Psoas muscle (tissue), 8 donors: Measurements from ENCODE around the gene LEFTY1. TPM values are rescaled to one million over a fixed set of nuclear protein-coding genes. Genes with fewer than 3 reads are reported as not detected.

Source experiments
- ATAC-seq, 4 donors: fragments of 200-7000 bp; cut with Tn5 transposase; one replicate each; pipeline ENCODE4 v1.9.1; 2020; ENCODE audit warnings: moderate library complexity in 3 of 4, mild to moderate bottlenecking in 2 of 4
- DNase-seq, 2 donors: peaks; one replicate each; pipeline ENCODE4 v3.0.0-alpha.2; 2020
- H3K27ac ChIP-seq: fragments of 200-600 bp; one replicate; pipeline ENCODE4 v1.8.0; 2022
- H3K27me3 ChIP-seq, 3 donors: fragments of 200-600 bp in 1 of 3; one replicate each; pipeline versions ENCODE4 v1.6.1 to v1.8.0; 2013 to 2022; ENCODE audit warnings: low read length in 2 of 3, mild to moderate bottlenecking in 2 of 3, moderate library complexity in 1 of 3; ENCODE audit not compliant: insufficient read depth in 3 of 3
- H3K36me3 ChIP-seq, 2 donors: fragments of 200-600 bp in 1 of 2; one replicate each; pipeline versions ENCODE4 v1.6.1 to v1.8.0; 2013 to 2022; ENCODE audit warnings: low read depth in 1 of 2, mild to moderate bottlenecking in 1 of 2, moderate library complexity in 1 of 2; ENCODE audit not compliant: insufficient read depth in 1 of 2
- H3K4me1 ChIP-seq: fragments of 200-600 bp; one replicate; pipeline ENCODE4 v1.8.0; 2022
- H3K4me3 ChIP-seq: fragments of 200-600 bp; one replicate; pipeline ENCODE4 v1.8.0; 2022; ENCODE audit warnings: mild to moderate bottlenecking
- H3K9me3 ChIP-seq: fragments of 200-600 bp; one replicate; pipeline ENCODE4 v1.8.0; 2022
- CTCF ChIP-seq: fragments of 200-600 bp; IDR thresholded peaks from one replicate; pipeline ENCODE4 v1.8.0; 2022; ENCODE audit warnings: antibody characterized with exemption
- WGBS, 3 donors: extraction: QIAGEN DNeasy Blood & Tissue Kit; methylation state at CpG; one replicate each; pipeline versions ENCODE4 v1.1.6 to v1.1.7; 2013; 5-methylcytosine and 5-hydroxymethylcytosine counted together
- intact Hi-C, 2 donors: fragments of 100-400 bp; cut with DNase I; formaldehyde crosslinking; loops; one replicate each; pipeline versions ENCODE4 v1.11.0 to v1.14.2; 2022
- polyA plus RNA-seq, 3 donors: library from polyadenylated mRNA; stranded (reverse); fragments of 200-250 nt; gene quantifications; one replicate each; pipeline ENCODE4 v1.2.3, GENCODE V29; 2013
- total RNA-seq, 4 donors: library from RNA; stranded (reverse); fragmentation: NEBNext Ultra II Directional in 2 of 4; extraction: Animal tissue kit (Norgen Biotek cat#: 25700) in 2 of 4; gene quantifications; one replicate each; pipeline versions ENCODE4 v1.2.1 to v1.2.4, GENCODE V29; 2021 to 2023
- donor health status: healthy with polysubstance abuse.
- donor health status: DM: no; HTN: no; CAD: no; lungs with moderate emphysema.
- donor health status: Bipolar disorder and iron deficiency.
- donor health status: healthy.
- donor health status: DM: yes; HTN: yes; CAD: no.
- donor health status: DM: no; HTN: no; CAD: no.
- donor health status: DM: no; HTN: no; CAD: no.
- donor health status: DM: yes; HTN: yes; CAD: no.

LEFTY1 gene
- total and polyA plus RNA-seq, 7 donors = 0.08 to 0.26 (median 0.13) TPM; not detected in 4

- no peaks in the 10 kb centered on the region for H3K4me1 ChIP-seq
- no peak overlapping the region for H3K27ac ChIP-seq
- H3K4me3 ChIP-seq = no peak overlapping the region
- TF ChIP-seq CTCF = no peak
- WGBS, 3 donors = 94 to 97% (median 97%) methylated on average over 5 to 7 of the region's 7 CpGs
- H3K36me3 ChIP-seq = no peaks in the 10 kb centered on the region
- DNase-seq (no peak), ATAC-seq (no peak)
- intact Hi-C loops = no loop called here
- no peaks in the 10 kb centered on the region for H3K27me3 ChIP-seq
- no peaks in the 10 kb centered on the region for H3K9me3 ChIP-seq
Observed at GRCh38 chr1:225907341-225907740, 18.4 kb upstream of the LEFTY1 start.

GRCh38 chr1:225906467-225906866 is 17.5 kb upstream of the LEFTY1 start:
- ATAC-seq (no peak), DNase-seq (no peak)
- no peak for TF ChIP-seq CTCF
- WGBS, 3 donors = 84 to 89% (median 88%) methylated on average over 6 of the region's 6 CpGs
- no peaks in the 10 kb centered on the region for H3K9me3 ChIP-seq
- intact Hi-C loops = no loop called here
- no peaks in the 10 kb centered on the region for H3K4me1 ChIP-seq
- no peak overlapping the region for H3K4me3 ChIP-seq
- H3K27me3 ChIP-seq = no peaks in the 10 kb centered on the region
- H3K36me3 ChIP-seq = no peaks in the 10 kb centered on the region
- H3K27ac ChIP-seq = no peak overlapping the region

GRCh38 chr1:225903623-225904022 is 14.7 kb upstream of the LEFTY1 start:
- H3K27ac ChIP-seq = no peak overlapping the region
- intact Hi-C loops = no loop called here
- H3K4me1 ChIP-seq = no peaks in the 10 kb centered on the region
- no peaks in the 10 kb centered on the region for H3K36me3 ChIP-seq
- H3K9me3 ChIP-seq = no peaks in the 10 kb centered on the region
- H3K4me3 ChIP-seq = no peak overlapping the region
- TF ChIP-seq CTCF = no peak
- ATAC-seq = no peak
- WGBS, 3 donors = 88 to 90% (median 89%) methylated on average over 4 of the region's 4 CpGs
- DNase-seq = no peak
- H3K27me3 ChIP-seq = no peaks in the 10 kb centered on the region

GRCh38 chr1:225899044-225899925 is 10.3 kb upstream of the LEFTY1 start:
- no peaks in the 10 kb centered on the region for H3K27me3 ChIP-seq
- DNase-seq (peak in 1 of 2 donors; percentile 26), ATAC-seq (no peak)
- no peak for TF ChIP-seq CTCF
- H3K4me3 ChIP-seq = no peak overlapping the region
- H3K27ac ChIP-seq = no peak overlapping the region
- no peaks in the 10 kb centered on the region for H3K4me1 ChIP-seq
- intact Hi-C loops = no loop called here
- WGBS, 3 donors = 45 to 59% (median 51%) methylated on average over 4 of the region's 4 CpGs
- no peaks in the 10 kb centered on the region for H3K36me3 ChIP-seq
- H3K9me3 ChIP-seq = no peaks in the 10 kb centered on the region
